ENCODE results near the gene IL22RA1.

IL22RA1 gene

GRCh38 chr1:24069817-24070216 is 73.1 kb downstream of the IL22RA1 start:
- no peak for DNase-seq
